ENCODE data around the gene TUNAR.

GRCh38 chr14:95928751-95929150 lies 52.1 kb downstream of the TUNAR start:
- TF ChIP-seq CTCF (IDR thresholded peaks at IDR 0.05; ENCODE audit: borderline replicate concordance, extremely low read depth, low read length, poor library complexity, severe bottlenecking) (no peak), EZH2 (IDR thresholded peaks at IDR 0.05; ENCODE audit: borderline replicate concordance, low read depth, low read length, severe bottlenecking) (no peak)
